Measurements from ENCODE around the gene IGSF8.

DNA sequence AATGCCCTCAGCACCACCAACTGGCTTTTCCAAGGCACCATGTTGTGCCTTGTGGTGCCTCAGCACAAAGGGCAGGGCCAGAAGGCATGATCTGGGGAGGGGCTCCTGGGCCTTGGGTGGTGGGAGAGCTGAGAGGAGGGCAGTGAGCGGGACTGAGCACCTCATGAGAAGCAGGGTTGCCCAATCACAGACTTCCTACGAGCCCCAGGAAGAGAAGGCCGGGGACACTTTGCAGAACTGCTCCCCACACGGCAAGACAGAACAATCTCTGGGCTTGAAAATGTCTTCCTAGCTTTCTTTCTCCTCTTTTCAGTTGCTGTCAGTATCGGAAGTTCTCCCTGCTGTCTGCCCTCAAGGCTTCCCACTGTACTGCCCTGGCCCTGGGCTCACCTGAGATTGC lies 35.2 kb downstream of the IGSF8 start:
- TF ChIP-seq CTCF (IDR thresholded peaks at IDR 0.05; ENCODE audit: poor library complexity, severe bottlenecking) (no peak), EP300 (conservative IDR thresholded peaks at IDR 0.05; ENCODE audit: poor library complexity, severe bottlenecking) (no peak), EZH2 (IDR thresholded peaks at IDR 0.05; ENCODE audit: borderline replicate concordance, insufficient read depth, low read length, poor library complexity, severe bottlenecking) (no peak), MXI1 (conservative IDR thresholded peaks at IDR 0.05; ENCODE audit: poor library complexity, severe bottlenecking) (no peak), RAD21 (conservative IDR thresholded peaks at IDR 0.05) (no peak), POLR2AphosphoS5 (IDR thresholded peaks at IDR 0.05) (no peak), REST (IDR thresholded peaks at IDR 0.05; ENCODE audit: borderline replicate concordance) (no peak), TAF1 (IDR thresholded peaks at IDR 0.05; ENCODE audit: low read depth) (no peak)
